ENCODE results near the gene GMCL2. TPM values are rescaled to one million over a fixed set of nuclear protein-coding genes. Genes with fewer than 3 reads are reported as not detected.

GMCL2 gene
- total and polyA plus RNA-seq, 2 experiments from 2014 or later: 0.07 TPM; not detected in 1

DNA sequence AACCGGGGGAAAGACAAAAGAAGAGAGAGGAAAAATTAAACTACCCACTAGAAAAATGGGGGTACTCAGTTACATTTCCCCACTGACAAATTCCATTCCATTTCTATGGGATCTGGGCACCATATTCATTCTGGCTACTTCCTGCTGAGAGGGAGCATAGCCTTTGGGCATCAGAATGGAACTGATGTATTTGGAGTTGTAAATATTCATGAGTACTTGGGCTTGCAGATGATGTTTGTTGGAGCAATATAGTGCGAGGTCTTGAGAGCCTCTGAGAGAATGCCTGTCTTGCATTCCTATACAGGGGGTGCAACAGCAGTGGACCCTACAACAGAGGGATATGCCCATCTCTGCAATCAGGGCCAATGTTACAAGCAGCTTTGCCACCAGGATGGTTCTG is 16.7 kb downstream of the GMCL2 start (continued):
- no peak for TF ChIP-seq CTCF (conservative IDR thresholded peaks at IDR 0.05; ENCODE audit: low read depth in 2 of 2)
- TF ChIP-seq JUNB (IDR thresholded peaks at IDR 0.05; ENCODE audit: unreplicated experiment): no peak
- no peak for TF ChIP-seq NANOG (IDR thresholded peaks at IDR 0.05; ENCODE audit: borderline replicate concordance)
- TF ChIP-seq STAT1 (IDR thresholded peaks at IDR 0.05; ENCODE audit: unreplicated experiment): no peak

GRCh38 chr5:178165581-178165980 is 21.6 kb downstream of the GMCL2 start:
- Mint-ChIP-seq H3K36me3 (ENCODE audit: low read depth) (no peaks in the 10 kb centered on the region), H3K9me3 (no peaks in the 10 kb centered on the region), H3K27me3 (ENCODE audit: insufficient read depth, low read depth, poor library complexity) (peaks cover 7% of the 10 kb centered on the region), H3K4me1 (peaks cover 18% of the 10 kb centered on the region), H3K4me3 (no peak overlapping the region), H3K27ac (no peak overlapping the region)
- peaks cover 7% of the 10 kb centered on the region; the same call in 1 of the 2 replicates for H3F3A ChIP-seq (replicated peaks; ENCODE audit: low read depth)
- H3K79me2 ChIP-seq (replicated peaks; ENCODE audit: insufficient read depth): no peaks in the 10 kb centered on the region
- no peaks in the 10 kb centered on the region for H4K20me1 ChIP-seq (replicated peaks; ENCODE audit: insufficient read depth)
- peaks cover 20% of the 10 kb centered on the region for H3K4me1 ChIP-seq (ENCODE audit: insufficient read depth)
- no peak overlapping the region for H3K4me2 ChIP-seq
- H3K27me3 ChIP-seq (ENCODE audit: insufficient read depth): no peaks in the 10 kb centered on the region
- no peak overlapping the region for H3K4me3 ChIP-seq
- H3K27ac ChIP-seq (ENCODE audit: low read depth): no peak overlapping the region
- H3K36me3 ChIP-seq (ENCODE audit: insufficient read depth): no peaks in the 10 kb centered on the region
- no peaks in the 10 kb centered on the region for H3K9me2 ChIP-seq (ENCODE audit: insufficient read depth)
- H2AFZ ChIP-seq: no peak overlapping the region
- no peak for ATAC-seq
- DNase-seq (ENCODE audit: low spot score): no peak
- TF ChIP-seq ZNF114 (CRISPR knock-in tag; IDR thresholded peaks at IDR 0.05): no peak
- TF ChIP-seq, protein P1, sequence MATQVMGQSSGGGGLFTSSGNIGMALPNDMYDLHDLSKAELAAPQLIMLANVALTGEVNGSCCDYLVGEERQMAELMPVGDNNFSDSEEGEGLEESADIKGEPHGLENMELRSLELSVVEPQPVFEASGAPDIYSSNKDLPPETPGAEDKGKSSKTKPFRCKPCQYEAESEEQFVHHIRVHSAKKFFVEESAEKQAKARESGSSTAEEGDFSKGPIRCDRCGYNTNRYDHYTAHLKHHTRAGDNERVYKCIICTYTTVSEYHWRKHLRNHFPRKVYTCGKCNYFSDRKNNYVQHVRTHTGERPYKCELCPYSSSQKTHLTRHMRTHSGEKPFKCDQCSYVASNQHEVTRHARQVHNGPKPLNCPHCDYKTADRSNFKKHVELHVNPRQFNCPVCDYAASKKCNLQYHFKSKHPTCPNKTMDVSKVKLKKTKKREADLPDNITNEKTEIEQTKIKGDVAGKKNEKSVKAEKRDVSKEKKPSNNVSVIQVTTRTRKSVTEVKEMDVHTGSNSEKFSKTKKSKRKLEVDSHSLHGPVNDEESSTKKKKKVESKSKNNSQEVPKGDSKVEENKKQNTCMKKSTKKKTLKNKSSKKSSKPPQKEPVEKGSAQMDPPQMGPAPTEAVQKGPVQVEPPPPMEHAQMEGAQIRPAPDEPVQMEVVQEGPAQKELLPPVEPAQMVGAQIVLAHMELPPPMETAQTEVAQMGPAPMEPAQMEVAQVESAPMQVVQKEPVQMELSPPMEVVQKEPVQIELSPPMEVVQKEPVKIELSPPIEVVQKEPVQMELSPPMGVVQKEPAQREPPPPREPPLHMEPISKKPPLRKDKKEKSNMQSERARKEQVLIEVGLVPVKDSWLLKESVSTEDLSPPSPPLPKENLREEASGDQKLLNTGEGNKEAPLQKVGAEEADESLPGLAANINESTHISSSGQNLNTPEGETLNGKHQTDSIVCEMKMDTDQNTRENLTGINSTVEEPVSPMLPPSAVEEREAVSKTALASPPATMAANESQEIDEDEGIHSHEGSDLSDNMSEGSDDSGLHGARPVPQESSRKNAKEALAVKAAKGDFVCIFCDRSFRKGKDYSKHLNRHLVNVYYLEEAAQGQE (IDR thresholded peaks at IDR 0.05; ENCODE audit: unreplicated experiment): no peak
- no peak for TF ChIP-seq JUNB (IDR thresholded peaks at IDR 0.05; ENCODE audit: unreplicated experiment)
- TF ChIP-seq ETS1 (IDR thresholded peaks at IDR 0.05): no peak
- no peak for TF ChIP-seq CREB1 (CRISPR knock-in tag; IDR thresholded peaks at IDR 0.05; ENCODE audit: low read depth)
- TF ChIP-seq ZNF331 (CRISPR knock-in tag; IDR thresholded peaks at IDR 0.05; ENCODE audit: low read depth): no peak
- TF ChIP-seq, protein P2, sequence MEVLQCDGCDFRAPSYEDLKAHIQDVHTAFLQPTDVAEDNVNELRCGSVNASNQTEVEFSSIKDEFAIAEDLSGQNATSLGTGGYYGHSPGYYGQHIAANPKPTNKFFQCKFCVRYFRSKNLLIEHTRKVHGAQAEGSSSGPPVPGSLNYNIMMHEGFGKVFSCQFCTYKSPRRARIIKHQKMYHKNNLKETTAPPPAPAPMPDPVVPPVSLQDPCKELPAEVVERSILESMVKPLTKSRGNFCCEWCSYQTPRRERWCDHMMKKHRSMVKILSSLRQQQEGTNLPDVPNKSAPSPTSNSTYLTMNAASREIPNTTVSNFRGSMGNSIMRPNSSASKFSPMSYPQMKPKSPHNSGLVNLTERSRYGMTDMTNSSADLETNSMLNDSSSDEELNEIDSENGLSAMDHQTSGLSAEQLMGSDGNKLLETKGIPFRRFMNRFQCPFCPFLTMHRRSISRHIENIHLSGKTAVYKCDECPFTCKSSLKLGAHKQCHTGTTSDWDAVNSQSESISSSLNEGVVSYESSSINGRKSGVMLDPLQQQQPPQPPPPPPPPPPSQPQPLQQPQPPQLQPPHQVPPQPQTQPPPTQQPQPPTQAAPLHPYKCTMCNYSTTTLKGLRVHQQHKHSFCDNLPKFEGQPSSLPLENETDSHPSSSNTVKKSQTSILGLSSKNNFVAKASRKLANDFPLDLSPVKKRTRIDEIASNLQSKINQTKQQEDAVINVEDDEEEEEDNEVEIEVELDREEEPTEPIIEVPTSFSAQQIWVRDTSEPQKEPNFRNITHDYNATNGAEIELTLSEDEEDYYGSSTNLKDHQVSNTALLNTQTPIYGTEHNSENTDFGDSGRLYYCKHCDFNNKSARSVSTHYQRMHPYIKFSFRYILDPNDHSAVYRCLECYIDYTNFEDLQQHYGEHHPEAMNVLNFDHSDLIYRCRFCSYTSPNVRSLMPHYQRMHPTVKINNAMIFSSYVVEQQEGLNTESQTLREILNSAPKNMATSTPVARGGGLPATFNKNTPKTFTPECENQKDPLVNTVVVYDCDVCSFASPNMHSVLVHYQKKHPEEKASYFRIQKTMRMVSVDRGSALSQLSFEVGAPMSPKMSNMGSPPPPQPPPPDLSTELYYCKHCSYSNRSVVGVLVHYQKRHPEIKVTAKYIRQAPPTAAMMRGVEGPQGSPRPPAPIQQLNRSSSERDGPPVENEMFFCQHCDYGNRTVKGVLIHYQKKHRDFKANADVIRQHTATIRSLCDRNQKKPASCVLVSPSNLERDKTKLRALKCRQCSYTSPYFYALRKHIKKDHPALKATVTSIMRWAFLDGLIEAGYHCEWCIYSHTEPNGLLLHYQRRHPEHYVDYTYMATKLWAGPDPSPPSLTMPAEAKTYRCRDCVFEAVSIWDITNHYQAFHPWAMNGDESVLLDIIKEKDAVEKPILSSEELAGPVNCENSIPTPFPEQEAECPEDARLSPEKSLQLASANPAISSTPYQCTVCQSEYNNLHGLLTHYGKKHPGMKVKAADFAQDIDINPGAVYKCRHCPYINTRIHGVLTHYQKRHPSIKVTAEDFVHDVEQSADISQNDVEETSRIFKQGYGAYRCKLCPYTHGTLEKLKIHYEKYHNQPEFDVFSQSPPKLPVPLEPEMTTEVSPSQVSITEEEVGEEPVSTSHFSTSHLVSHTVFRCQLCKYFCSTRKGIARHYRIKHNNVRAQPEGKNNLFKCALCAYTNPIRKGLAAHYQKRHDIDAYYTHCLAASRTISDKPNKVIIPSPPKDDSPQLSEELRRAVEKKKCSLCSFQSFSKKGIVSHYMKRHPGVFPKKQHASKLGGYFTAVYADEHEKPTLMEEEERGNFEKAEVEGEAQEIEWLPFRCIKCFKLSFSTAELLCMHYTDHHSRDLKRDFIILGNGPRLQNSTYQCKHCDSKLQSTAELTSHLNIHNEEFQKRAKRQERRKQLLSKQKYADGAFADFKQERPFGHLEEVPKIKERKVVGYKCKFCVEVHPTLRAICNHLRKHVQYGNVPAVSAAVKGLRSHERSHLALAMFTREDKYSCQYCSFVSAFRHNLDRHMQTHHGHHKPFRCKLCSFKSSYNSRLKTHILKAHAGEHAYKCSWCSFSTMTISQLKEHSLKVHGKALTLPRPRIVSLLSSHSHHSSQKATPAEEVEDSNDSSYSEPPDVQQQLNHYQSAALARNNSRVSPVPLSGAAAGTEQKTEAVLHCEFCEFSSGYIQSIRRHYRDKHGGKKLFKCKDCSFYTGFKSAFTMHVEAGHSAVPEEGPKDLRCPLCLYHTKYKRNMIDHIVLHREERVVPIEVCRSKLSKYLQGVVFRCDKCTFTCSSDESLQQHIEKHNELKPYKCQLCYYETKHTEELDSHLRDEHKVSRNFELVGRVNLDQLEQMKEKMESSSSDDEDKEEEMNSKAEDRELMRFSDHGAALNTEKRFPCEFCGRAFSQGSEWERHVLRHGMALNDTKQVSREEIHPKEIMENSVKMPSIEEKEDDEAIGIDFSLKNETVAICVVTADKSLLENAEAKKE (CRISPR knock-in tag; IDR thresholded peaks at IDR 0.05): no peak
- no peak for TF ChIP-seq EZH2phosphoT487 (IDR thresholded peaks at IDR 0.05; ENCODE audit: unreplicated experiment)
- no peak for TF ChIP-seq POLR2AphosphoS5 (IDR thresholded peaks at IDR 0.05; ENCODE audit: low read depth)
- no peak for TF ChIP-seq NANOG (IDR thresholded peaks at IDR 0.05; ENCODE audit: borderline replicate concordance)
- TF ChIP-seq STAT1 (IDR thresholded peaks at IDR 0.05; ENCODE audit: unreplicated experiment): no peak

Measured in GM23338 (cell line).